Measurements from ENCODE around the gene CNIH4. TPM values are rescaled to one million over a fixed set of nuclear protein-coding genes. Genes with fewer than 3 reads are reported as not detected.
"Not testable (repeated sequence)": the region's sequence is repeated elsewhere in the genome, so short reads cannot be mapped to it uniquely, and the experiment has no call there.

CNIH4 gene
- polyA plus RNA-seq, 12 donors = 22.3 to 42.0 (median 27.9) TPM; not detected in 1

DNA sequence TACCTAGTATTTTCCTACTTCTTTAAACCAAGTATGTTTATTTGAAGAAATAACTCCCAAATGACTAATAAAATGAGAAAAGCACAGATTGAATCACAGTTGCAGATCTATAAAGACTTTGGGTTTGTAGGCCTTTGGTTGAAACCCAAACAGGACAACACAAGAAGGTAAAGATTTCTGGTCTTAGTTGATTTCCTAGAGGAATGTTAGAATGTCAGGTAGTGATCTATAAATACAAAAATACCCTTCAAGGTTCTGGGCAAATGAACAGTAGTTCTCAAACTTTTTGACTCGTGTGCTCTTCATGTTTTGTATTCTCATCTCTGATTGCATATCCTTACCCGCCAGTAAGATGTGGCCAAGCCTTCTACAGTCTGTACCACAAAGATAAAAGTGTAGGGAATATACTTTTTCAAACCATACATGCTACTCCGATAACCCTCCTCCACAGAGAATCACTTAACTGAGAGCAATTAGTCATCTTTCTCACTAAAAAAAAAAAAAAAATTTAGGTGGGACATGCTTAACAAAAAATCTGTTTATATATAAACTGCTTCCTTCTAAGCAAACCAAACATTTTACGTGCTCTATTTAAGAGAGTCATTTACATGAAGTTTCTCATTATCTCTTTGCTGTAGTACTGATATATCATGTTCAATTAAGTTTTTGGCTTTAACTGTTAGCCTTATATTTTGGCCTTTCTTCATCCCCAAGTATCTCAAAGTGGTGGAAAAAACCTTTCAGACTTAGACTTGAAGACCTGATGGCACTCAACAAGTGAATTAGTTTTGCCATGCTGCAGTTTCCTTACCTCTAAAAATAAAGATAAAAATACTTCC is 36.0 kb downstream of the CNIH4 start:
- DNase-seq = no peak

DNA sequence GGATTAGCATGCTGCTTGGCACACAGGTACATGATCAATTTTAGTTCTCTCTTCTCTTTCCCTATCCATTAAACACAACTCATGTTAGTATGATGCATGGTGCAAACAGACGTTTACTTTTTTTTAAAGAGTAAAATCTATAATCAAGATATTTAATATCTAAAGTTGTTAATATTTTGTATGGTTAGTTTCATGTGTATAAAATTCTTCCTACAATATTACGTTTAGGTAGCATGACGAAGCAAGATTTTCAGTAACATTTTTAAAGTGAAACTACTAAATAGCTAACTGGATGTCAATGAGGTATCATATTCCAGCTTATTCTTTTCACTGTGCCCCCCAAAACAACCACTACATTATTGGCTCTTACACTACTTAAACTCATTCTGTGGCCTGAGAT is 36.6 kb downstream of the CNIH4 start:
- no peak for DNase-seq

DNA sequence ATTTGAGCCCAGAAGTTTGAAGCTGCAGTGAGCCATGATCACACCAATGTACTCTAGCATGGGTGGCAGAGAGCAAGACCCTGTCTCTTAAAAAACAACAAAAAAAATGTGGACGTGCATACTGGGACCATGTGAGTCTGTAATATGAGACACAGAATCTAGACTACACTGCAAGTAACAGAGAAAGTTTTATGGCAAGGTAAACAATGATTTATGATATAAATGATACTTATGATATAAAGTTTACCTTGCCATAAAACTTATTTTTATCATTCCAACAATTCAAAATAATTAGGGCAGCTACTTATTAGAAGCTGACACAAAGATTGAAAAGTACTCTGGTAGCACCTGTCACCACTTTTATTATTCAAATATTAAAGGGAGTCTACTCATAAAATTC is 43.2 kb downstream of the CNIH4 start:
- DNase-seq = no peak

DNA sequence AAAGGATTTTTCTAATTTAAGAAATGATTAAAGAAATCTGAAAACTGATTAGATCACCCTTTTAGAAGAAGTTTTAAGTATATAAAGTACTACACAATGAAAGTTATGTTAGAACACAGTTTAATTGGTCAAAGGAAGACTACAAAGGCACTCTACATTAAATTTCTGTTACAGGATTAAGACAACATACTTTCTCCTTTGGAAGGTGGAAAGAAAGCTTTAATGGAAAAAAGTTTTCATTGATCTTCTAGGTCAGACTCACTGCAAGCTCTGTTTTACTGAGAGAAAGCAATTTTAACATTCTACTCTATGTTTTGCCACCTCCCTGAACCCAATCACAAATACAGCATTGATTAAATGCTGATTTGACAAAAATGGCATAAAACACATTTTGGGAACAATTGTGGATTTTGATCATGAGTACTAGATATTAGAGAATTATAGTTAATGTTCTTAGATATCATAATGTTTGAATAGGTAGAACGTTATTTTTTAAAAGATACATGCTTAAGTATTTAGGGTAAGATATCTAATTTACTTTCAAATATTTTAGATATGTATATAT is 45.9 kb downstream of the CNIH4 start:
- DNase-seq = no peak

DNA sequence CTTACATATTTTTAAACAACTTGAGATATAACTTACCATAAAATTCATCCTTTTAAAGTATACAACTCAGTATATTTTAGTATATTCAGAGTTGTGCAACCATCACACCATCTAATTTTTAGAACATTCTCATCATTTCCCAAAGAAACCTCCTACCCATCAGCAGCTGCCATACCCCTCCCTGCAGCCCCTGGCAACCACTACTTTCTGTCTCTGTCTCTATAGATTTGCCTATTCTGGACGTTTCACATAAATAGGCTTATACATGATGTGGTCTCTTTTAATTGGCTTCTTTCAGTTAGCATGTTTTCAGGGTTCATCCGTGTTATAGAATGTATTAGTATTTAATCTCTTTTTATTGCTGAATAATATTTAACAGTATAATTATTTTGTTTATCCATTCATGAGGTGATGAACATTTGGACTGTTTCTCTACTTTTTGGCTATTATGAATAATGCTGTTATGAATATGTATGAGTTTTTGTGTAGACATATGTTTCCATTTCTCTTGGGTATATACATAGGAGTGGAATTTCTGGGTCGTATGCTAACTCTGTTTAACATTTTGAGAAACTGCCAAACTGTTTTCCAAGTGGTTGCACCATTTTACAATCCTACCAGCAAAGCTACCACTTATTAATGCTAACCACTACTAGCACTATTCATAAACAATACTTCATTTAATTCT is 48.4 kb downstream of the CNIH4 start:
- DNase-seq = no peak

DNA sequence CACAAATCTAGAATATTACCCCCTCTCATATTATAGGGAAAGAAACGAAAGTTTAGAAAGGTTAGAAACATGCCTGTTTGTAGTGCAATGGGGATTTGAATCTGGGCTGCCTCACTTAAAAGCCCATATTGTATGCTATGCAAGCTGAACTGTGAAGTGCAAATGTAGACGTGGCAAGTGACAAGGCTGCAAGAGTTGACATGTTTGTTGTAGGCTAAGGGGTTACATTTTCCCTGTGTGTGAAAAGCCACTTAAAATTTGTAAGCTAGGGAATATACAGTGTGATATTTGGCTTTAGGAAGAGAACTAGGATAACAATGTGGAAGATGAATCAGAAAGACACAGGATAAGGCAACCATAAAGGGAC is 48.9 kb downstream of the CNIH4 start:
- DNase-seq = no peak

DNA sequence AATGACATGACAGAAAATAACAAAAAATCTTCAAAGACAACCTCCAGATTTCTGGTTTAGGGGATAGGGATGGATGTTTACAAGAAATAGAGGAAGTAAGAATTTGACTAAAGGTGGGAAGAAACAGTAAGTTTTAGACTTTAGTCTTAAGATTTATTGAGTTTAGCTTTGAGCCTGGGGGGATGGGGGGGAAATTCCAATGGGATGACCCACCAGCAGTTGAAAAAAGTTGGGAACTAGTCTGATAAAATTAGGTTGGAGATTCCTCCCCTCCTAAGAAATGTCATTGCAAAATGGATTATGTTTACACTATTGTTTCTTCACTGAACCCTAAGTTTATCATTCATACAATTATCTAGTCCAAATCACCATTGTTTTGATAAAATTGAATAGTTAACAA is 49.5 kb downstream of the CNIH4 start:
- no peak for DNase-seq

DNA sequence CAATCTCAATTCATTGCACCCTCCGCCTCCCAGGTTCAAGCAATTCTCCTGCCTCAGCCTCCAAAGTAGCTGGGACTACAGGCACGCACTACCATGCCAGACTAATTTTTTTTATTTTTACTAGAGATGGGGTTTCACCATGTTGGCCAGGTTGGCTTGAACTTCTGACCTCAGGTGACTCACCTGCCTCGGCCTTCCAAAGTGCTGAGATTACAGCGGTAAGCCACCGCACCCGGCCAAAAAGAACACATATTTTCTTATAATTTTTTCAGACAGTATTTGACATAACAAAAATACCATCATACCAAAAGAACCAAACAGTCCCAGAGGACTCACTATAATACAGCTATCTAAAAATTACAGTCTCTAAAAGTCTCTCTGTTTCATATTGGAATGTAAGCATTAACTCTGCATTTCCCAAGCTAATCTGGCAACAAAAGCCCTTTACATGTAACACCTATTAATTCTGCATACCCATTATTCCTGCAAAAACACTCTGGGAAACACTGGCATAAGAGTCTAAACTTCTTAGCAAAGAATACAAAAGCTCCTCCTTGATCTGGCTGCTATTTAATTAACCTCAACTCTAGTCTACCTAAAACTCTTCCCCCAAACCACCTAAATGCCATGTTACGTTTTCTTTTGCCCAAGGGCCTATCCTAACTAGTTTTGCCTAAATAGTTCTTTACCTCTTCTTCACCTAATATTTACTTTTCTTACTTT is 51.1 kb downstream of the CNIH4 start:
- DNase-seq = no peak

DNA sequence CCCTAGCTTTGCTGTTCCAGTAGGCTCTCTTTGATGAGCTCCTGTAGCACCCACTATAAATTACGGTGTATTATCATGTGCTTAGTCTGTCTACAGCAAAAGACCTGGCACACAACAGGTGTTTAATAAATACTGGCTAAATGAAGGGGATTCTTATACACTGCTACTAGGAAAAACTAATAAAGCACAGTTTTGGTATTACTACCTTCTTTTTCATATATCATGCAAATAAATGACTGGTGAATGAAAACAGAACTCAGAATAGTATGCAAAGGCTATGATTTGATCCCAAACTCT is 51.6 kb downstream of the CNIH4 start:
- DNase-seq = no peak

DNA sequence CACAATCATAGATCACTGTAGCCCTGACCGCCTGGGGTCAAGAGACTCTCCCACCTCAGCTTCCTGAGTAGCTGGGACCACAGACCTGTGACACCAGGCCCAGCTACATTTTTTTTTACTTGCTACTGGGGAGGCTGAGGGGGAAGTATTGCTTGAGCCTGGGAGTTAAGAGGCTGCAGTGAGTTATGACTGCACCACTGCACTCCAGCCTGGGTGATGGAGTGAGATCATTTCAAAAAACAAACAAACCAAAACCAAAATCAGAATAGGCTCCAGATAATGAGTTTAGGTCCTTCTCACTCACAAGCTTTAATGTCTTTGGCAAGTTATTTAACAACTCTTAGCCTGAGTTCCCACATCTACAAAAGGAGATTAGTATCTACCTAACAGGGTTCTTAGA is 55.1 kb downstream of the CNIH4 start:
- no peak for DNase-seq

DNA sequence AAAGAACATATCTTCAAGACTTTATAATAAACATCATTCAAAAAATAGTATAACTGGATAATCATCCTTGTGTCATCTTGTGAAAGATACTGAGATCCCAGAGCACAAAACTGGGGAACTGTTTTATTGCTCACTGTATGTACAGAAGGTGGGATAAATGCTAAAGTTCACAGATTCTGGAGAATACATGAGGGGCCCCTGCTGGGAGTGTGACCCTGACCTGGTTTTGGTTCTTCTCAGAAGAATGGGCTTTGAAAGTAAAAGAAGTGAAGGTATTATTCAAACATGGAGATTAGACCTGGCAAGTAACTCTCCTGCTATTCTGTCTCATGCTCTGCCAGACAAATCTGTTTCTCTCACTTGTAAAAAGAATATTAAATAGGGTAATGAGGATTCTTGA is 63.4 kb downstream of the CNIH4 start:
- no peak for DNase-seq

DNA sequence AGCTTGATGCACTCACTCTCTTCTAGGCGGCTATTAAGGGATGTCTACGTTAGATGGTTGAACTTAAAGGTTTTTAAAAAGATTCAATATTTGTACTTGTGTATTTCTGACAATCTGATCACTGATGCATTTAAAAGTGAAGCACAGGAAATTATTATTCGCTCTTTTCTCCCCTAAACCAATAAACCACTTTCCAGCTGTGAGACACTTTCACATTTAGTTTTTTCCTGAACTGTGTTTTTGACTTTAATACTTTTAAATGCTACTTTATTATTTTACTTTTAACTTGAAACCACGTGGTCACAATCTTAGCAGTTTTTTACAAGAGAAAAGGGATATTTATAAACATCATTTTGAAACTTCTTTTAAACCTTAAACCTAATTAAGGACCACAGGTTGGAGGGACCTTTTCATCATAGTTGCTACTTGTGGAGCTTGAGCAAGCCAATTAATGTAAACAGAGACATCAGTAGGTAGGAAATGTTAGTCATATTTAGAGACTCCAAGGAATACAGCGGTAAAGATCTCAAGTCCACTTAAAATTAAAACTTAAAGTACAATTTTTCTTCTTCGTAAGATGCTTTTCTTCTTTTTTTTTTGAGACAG is 68.7 kb downstream of the CNIH4 start:
- no peak for DNase-seq

DNA sequence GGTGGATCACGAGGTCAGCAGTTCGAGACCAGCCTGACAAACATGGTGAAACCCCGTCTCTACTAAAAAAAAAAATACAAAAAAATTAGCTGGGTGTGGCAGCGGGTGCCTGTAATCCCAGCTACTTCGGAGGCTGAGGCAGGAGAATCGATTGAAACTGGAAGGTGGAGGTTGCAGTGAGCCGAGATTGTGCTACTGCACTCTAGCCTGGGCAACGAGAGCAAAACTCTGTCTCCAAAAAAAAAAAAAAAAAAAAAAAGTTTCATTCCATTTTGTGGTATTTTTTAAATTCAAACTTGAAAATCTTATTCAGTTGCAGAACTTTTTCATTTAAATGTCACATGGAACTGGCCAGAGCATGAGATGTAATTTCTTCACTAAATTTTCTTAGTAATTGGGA is 70.2 kb downstream of the CNIH4 start:
- DNase-seq = not testable (repeated sequence)

DNA sequence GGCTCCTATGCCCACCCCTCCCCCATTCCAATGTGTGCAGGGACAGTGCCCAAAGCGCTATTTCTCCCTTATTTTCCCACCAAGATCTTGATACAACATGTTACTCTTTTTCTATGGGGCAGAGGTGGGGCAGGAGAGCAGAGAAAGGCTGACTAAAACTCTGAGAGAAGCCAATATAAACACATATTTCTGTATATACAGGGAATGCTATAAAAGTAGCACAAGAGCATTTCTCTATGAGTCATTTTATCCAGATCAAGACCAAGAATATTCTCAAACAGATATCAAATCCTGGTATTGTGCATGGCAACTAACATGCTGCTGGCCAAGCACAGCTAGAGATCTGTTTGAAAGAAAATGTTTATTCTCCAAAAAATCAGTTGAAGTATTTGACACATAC is 70.7 kb downstream of the CNIH4 start:
- DNase-seq = no peak

DNA sequence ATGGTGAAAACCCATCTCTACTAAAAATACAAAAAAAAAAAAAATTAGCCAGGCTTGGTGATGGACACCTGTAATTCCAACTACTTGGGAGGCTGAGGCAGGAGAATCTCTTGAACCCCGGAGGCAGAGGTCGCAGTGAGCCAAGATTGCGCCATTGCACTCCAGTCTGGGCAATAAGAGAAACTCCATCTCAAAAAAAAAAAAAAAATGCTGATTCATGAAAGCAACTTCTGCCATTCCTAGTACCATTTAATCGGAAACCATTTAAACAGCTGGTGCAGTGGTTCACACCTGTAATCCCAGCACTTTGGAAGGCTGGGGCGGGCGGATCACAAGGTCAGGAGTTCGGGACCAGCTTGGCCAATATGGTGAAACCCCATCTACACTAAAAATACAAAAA is 72.0 kb downstream of the CNIH4 start:
- not testable (repeated sequence) for DNase-seq

Other genes starting within 250 kb of the CNIH4 start
- gene FBXO28, start 242.8 kb upstream of the CNIH4 start, polyA plus RNA-seq (ENCODE audit: insufficient read length in 12 of 12) = 10 to 100 TPM in 11 of 12 donors, not detected in 1; 12.3 to 23.5 (median 20.1) TPM
- 100 to 1,000 TPM in 1 of 12 donors, 10 to 100 TPM in 10, not detected in 1; 37.4 to 106 (median 47.3) TPM for gene DEGS1, start 173.6 kb upstream of the CNIH4 start, polyA plus RNA-seq (ENCODE audit: insufficient read length in 12 of 12)
- 10 to 100 TPM in 11 of 12 donors, not detected in 1; 16.1 to 55.0 (median 25.9) TPM for gene NVL, start 26.7 kb upstream of the CNIH4 start, polyA plus RNA-seq (ENCODE audit: insufficient read length in 12 of 12)
- gene WDR26, start 77.9 kb downstream of the CNIH4 start, polyA plus RNA-seq (ENCODE audit: insufficient read length in 12 of 12) = 100 to 1,000 TPM in 1 of 12 donors, 10 to 100 TPM in 11; 35.6 to 389 (median 72.9) TPM

Data from muscle of arm (tissue), 12 donors.